Measurements from ENCODE around the gene SIGLEC10. TPM values are rescaled to one million over a fixed set of nuclear protein-coding genes. Genes with fewer than 3 reads are reported as not detected.
"Not testable (repeated sequence)": the region's sequence is repeated elsewhere in the genome, so short reads cannot be mapped to it uniquely, and the experiment has no call there.

SIGLEC10 gene
- total RNA-seq, 1 donor from 2014 or later, result 2.0 TPM

GRCh38 chr19:51440052-51440451 is 22.6 kb upstream of the SIGLEC10 start:
- ATAC-seq, result no peak

- ATAC-seq, result peak; percentile 58
These were observed 21.6 kb upstream of the SIGLEC10 start for GRCh38 chr19:51439021-51439465.

GRCh38 chr19:51434456-51434855 is 17.0 kb upstream of the SIGLEC10 start:
- no peak for ATAC-seq

GRCh38 chr19:51433043-51433442 is 15.6 kb upstream of the SIGLEC10 start:
- no peak for ATAC-seq

DNA sequence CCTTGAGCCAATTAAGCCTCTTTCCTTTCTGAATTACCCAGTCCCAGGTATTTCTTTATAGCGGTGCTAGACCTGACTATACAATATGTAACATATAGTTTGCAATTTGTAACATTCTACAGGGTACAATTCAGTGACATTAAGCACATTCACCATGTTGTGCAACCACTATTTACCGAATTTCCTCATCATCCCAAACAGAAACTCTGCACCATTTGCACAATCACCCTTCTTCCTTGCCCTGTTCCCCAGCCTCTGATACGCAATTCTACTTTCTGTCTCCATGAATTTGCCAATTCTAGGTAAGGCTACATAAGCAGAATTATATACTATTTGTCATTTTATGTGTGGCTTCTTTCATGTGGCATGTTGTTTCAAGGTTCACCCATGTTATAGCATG is 13.7 kb upstream of the SIGLEC10 start:
- no peak for ATAC-seq

GRCh38 chr19:51430221-51430620 is 12.8 kb upstream of the SIGLEC10 start:
- ATAC-seq, result no peak

GRCh38 chr19:51427201-51427600 is 9.8 kb upstream of the SIGLEC10 start:
- ATAC-seq, result no peak

- peak; percentile 95 for ATAC-seq
These were observed 4.6 kb upstream of the SIGLEC10 start for GRCh38 chr19:51422053-51422448.

DNA sequence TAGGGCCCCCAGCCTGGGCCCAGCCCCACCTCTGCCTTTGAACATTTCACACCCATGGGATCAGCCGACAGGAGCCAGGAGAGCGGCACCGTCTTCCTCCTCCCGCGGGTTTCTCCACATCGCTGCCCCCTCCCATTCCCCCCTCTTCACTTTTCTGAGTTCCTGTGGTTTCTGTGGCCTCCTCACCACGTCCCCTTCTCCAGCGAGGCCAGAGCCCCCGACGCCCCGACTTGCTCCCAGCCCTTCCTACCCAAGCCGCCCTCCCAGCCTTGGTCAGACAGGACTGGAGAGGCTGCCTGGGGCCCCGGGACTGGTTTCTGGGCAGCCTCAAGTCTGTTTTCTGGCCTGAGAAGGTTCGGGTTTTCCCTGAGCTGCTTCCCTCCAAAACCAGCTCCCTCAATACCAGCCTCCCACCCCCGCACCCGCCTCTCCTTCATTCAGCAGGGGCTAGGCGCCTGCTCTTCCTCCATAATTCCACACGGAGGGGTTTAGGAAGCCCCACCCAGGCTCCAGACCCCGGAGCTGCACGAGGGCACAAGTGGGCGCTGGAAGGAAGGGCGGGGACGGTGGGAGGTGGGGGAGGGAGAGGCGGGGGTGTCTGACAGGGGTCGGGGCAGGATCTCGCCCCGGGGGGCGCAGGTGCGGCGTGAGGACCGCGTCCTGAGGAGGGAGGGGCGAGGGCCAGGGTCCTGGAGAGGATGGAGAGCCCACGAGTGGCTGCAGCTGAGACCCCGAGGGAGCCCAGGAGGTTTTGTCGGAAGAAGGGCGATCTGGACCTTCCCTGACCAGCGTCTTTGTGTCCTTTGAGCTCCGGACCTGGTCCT is 4.0 kb upstream of the SIGLEC10 start:
- ATAC-seq, result no peak

DNA sequence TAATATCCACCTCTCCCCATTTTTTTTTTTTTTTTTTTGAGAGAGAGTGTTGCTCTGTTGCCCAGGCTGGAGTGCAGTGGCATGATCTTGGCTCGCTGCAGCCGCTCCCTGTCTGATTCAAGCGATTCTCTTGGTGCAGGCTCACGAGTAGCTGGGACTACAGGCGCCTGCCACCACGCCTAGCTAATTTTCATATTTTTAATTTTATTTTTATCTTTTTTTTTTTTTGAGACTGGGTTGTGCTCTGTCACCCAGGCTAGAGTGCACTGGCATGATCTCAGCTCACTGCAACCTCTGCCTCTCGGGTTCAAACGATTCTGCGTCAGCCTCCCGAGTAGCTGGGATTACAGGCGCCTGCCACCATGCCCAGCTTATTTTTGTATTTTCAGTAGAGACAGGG is 3.1 kb upstream of the SIGLEC10 start:
- not testable (repeated sequence) for ATAC-seq

DNA sequence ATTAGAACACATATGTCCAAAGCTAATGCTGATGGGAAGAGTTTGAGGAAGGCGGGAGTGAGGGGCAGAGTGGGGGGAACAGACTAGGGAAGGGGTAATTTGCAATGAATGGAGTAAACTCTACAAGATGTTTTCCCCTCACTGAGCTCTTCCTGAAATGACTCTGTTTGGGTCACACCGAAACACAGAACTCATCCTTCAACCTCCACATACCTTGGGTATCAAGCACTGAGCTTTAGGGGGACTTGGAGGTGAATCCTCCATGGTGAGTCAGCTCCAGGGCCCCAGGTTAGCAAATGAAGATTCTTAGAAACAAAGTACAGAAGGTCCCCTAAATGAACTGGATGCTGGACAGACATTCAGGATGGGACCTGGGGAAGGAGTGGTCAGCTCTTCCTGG is 1.3 kb upstream of the SIGLEC10 start:
- no peak for ATAC-seq

DNA sequence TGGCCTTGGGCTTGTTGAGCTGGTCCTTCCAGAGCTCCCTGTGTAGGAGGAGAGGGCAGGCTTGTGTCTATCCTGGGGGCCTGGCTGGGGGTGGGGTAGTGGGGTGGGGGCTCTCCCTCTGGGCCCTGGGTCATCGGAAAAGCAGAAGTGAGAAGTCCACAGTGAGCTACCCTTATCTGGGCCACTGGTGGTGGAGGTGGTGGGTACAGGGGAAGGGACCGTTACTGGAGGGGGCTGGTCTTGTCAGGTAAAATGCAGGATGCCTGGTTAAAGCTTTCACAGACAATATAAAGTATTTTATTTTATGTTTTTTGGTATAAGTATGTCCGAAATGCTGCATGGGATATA is 342 bp upstream of the SIGLEC10 start:
- ATAC-seq, result peak; percentile 16

DNA sequence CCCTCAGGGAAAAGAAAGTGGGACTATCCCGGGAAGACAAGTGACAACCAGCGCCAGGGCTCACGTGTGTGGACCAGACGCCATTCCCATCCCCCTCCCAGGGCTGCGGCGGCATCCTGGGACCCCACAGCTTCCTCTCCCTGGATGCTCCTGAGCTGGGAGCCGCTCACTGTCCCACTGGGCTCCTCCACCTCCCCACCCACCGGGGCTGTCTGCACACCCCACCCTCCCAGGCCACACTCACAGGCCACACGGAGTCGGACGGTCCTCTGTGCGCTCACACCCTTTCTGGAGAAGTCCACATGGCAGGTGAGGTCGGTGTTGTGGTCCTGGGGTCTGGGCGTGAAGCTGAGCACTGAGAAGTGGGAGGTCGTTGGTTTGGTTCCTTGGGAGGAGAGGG is 1.0 kb downstream of the SIGLEC10 start:
- not testable (repeated sequence) for ATAC-seq

DNA sequence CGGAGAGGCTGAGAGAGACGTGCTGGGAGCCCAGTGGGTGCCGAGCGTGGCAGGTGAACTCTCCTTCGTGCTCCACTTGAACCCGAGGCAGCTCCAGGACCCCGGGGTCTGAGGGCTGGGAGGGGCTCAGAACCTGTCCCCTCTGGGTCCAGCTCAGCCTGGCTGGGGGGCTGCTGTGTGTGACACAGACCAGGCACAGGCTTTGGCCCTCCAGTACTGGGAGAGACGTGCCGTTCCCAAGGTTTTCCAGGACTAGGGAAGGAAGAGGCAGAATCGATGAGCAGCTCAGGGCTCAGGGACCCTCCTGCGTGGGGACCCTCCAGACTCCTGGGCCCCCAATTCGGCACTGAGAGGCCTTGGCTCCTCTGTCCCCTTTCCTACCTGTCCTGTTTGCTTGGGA is 2.3 kb downstream of the SIGLEC10 start:
- ATAC-seq, result no peak

- no peak for ATAC-seq
These were observed 6.3 kb downstream of the SIGLEC10 start for GRCh38 chr19:51410950-51411748.

DNA sequence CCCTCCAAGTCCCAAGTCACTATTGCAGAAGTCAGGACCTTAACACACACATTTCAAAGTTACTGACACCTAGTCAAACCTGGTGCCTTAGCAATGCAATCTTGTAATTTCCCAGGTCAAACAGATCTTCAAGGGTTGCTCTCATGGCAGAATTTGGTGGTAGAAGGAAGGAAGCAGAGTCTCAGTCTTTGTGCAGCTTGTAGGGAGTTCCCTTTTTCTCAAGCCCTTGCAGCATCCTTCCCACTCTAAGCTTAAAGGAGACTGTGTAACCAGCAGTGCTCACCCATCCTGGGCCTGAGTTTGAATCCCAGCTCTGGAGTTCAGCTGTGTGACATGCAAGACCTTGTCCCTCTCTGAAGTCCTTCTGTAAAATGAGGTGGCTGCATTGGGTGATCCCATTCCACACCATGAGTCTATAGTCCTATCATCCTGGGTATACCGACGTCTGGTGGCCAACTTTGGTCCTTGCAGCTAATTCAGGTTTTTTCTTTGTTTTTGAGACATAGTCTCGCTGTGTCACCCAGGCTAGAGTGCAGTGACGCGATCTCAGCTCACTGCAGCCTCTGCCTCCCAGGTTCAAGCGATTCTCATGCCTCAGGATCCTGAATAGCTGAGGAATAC is 9.8 kb downstream of the SIGLEC10 start:
- peak; percentile 79 for ATAC-seq

DNA sequence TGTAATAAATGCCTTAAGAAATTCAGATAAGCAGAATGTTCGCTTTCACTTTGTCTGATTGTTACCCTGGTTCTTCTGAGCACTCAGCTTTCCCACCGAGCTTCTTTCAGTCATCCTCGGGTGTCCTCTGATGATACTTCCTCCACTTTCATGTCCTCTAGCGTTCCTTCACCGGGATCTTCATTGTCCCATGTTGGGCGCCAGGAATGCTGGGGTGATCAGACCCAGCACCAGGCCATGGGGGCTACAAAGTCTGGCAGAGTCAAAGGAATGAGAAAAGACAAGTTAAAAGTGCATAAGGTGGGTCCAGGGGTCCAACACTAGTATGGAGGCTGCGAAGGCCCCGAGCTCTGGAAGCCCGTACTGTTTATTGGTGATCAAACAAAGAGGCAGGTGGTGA is 15.3 kb downstream of the SIGLEC10 start:
- no peak for ATAC-seq

GRCh38 chr19:51399936-51400335 is 17.5 kb downstream of the SIGLEC10 start:
- ATAC-seq, result not testable (repeated sequence)

- no peak for ATAC-seq
These were observed 18.2 kb downstream of the SIGLEC10 start for GRCh38 chr19:51399231-51399630.

- ATAC-seq, result no peak
These were observed 19.2 kb downstream of the SIGLEC10 start for GRCh38 chr19:51398096-51398704.

GRCh38 chr19:51397453-51397852 is 20.0 kb downstream of the SIGLEC10 start:
- ATAC-seq, result not testable (repeated sequence)

DNA sequence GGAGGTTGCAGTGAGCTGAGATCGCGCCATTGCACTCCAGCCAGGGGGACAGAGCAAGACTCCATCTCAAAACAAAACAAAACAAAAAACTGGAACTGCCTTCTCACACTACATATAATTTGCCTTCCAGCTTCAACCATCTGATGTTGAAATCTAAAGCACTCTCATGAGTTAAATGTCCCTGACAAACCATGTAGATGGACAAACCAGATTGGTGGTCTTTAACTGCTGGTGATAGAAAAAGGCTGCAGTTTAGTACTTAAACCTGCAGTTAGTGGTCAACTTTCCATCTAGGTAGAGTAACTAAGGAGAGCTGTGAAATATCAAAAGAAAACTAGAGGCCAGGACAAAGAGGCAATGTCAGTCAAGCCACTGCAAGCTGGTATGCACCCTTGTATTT is 21.3 kb downstream of the SIGLEC10 start:
- no peak for ATAC-seq
